ENCODE data around the gene HGD. TPM values are rescaled to one million over a fixed set of nuclear protein-coding genes. Genes with fewer than 3 reads are reported as not detected.

The HGD gene
- total RNA-seq, 4 donors from 2014 or later, result 0.68 to 2.0 TPM; not detected in 2

GRCh38 chr3:120595788-120596115 is 86.3 kb downstream of the HGD start:
- TF ChIP-seq CTCF (IDR thresholded peaks at IDR 0.05; ENCODE audit: low read depth), result no peak

DNA sequence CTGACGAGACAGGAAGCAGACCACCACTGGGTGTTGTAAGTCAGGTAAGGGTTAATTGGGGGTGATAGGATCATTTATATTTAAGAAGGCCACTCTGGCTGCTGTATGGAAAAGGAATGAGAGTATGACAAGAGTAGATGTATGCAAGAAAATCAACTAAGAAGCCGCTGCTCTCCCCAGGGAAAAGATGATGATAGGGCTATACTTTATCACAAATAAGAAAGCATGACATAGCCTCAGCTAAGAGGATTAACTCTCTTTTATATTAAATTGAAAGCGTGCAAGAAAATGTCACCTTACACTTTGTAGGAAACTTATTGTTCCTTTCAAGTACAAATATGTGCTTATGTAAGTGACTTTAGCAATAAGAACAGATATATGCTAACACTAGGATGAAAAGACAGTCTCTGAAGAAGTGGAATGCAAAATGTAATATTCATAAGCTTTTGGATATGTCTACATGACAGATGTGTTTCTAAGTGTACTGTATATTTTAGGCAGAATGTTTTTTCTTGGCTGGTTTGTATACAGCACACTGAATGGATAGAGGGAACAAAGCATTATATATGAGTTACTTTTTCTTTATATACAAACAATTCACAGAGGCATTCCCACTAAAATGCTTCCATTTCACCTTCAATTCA is 94.6 kb downstream of the HGD start:
- no peak for TF ChIP-seq CTCF (IDR thresholded peaks at IDR 0.05; ENCODE audit: low read depth)

Small RNA genes within 50 kb of the gene (small RNA-seq; reads per million reads assigned to genes)
- gene MTCO1P29 (not detected), gene MTCO2P29 (not detected)

Other genes starting within 250 kb of the HGD start
- 1,000 to 10,000 TPM in 2 of 4 donors, 100 to 1,000 TPM in 2; 595 to 1,299 (median 897) TPM for gene FSTL1, start 231.2 kb downstream of the HGD start, total RNA-seq
- 100 to 1,000 TPM in 1 of 4 donors, 10 to 100 TPM in 3; 46.9 to 128 (median 87.8) TPM for gene NDUFB4, start 85.9 kb downstream of the HGD start, total RNA-seq
- gene RABL3, start 60.3 kb upstream of the HGD start, total RNA-seq, result 10 to 100 TPM; 19.8 to 31.8 (median 26.6) TPM
- 10 to 100 TPM; 10.2 to 16.0 (median 12.1) TPM for gene GTF2E1, start 60.5 kb upstream of the HGD start, total RNA-seq
- not detected for gene STXBP5L, start 226.0 kb upstream of the HGD start, total RNA-seq